ENCODE measurements around the gene DGKI.

Gene DGKI

GRCh38 chr7:137875746-137876145, 29.0 kb upstream of the DGKI start:
- Histone ChIP-seq H3K27ac (no peak overlapping the region), H3K4me3 (ENCODE audit: low read depth in 1 of 2, low read length in 1 of 2) (no peak overlapping the region), H3K36me3 (no peaks in the 10 kb centered on the region), H3K4me1 (ENCODE audit: control insufficient read depth in 1 of 2, insufficient read depth in 1 of 2, low read depth in 1 of 2, low read length in 1 of 2) (peaks cover 45 to 54% of the 10 kb centered on the region in 2 experiments), H3K27me3 (no peaks in the 10 kb centered on the region), H3K9me3 (no peaks in the 10 kb centered on the region)
- TF ChIP-seq CTCF (IDR thresholded peaks at IDR 0.05), result no peak

DNA sequence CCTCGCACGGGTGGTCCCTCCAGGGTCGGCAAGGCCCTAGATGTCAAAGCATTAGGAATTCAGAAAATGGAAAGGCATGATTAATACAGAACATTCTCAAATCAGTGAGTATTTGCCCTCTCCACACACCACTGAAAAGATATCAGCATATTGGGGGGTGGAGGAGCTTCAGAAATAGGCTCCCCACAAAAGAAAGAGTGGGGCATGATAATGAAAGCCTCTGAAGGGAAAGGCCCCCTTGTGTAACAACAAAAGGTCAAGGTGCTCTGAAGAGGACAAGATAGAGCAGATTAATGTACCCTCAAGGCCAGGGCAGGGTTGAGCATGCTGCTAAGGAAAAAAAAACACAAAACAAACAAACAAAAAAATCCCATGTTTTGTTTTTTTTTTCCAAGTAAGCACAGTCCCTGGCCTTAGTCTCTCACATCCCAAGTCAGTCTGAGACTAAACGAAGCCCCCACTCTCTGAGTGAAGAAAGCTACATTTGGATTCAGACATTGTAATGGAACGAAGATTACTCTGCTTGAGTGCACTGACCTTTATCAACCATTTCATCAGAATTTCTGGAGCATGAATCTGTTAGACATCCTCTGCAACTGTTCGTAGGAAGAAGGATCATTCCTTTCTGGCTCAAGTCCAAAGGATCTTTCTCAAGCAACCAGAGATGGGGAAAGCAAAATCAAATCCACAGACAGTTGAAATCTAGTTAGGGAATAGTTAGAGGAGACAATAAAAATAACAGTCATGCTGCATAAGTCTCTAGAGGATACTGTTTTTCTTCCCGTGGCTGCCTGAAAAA, 27.4 kb upstream of the DGKI start:
- Histone ChIP-seq H3K36me3 (no peaks in the 10 kb centered on the region), H3K4me3 (ENCODE audit: low read depth in 1 of 2, low read length in 1 of 2) (no peak overlapping the region), H3K27me3 (no peaks in the 10 kb centered on the region), H3K9me3 (no peaks in the 10 kb centered on the region), H3K27ac (no peak overlapping the region), H3K4me1 (ENCODE audit: control insufficient read depth in 1 of 2, insufficient read depth in 1 of 2, low read depth in 1 of 2, low read length in 1 of 2) (peaks cover 29 to 38% of the 10 kb centered on the region in 2 experiments)
- no peak for TF ChIP-seq CTCF (IDR thresholded peaks at IDR 0.05)

GRCh38 chr7:137873524-137873923, 26.8 kb upstream of the DGKI start:
- H3K27me3 ChIP-seq, result no peaks in the 10 kb centered on the region
- H3K9me3 ChIP-seq, result no peaks in the 10 kb centered on the region
- no peaks in the 10 kb centered on the region for H3K36me3 ChIP-seq
- no peak overlapping the region for H3K4me3 ChIP-seq (ENCODE audit: low read depth in 1 of 2, low read length in 1 of 2)
- peaks cover 23 to 31% of the 10 kb centered on the region in 2 experiments for H3K4me1 ChIP-seq (ENCODE audit: control insufficient read depth in 1 of 2, insufficient read depth in 1 of 2, low read depth in 1 of 2, low read length in 1 of 2)
- H3K27ac ChIP-seq, result no peak overlapping the region
- no peak for TF ChIP-seq CTCF (IDR thresholded peaks at IDR 0.05)

- no peak for TF ChIP-seq CTCF (IDR thresholded peaks at IDR 0.05)
- H3K4me1 ChIP-seq (ENCODE audit: control insufficient read depth in 1 of 2, insufficient read depth in 1 of 2, low read depth in 1 of 2, low read length in 1 of 2), result peaks cover 4 to 11% of the 10 kb centered on the region in 2 experiments
- H3K27me3 ChIP-seq, result no peaks in the 10 kb centered on the region
- no peaks in the 10 kb centered on the region for H3K9me3 ChIP-seq
- H3K4me3 ChIP-seq (ENCODE audit: low read depth in 1 of 2, low read length in 1 of 2), result no peak overlapping the region
- no peak overlapping the region for H3K27ac ChIP-seq
- H3K36me3 ChIP-seq, result peaks cover 7% of the 10 kb centered on the region
These were observed 24.6 kb upstream of the DGKI start for GRCh38 chr7:137871170-137871915.

DNA sequence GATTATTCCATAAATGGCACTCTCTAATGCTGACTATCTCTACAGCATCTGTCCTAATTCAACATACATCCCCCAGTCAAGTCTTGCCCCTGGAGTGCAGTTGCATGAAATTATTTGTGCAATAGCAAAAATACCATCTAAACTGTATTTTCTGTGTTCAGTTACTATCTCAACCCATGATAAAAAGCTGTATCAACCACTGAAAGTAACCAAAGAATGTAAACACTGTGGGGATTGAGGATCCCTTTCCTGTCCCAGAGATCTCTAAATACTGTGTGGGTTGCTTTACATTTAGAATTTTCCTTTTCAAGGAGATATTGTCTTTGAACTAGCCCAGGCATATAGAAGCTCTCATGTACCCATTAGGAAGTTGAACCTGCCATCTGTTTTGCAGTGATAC, 23.9 kb upstream of the DGKI start:
- Histone ChIP-seq H3K27ac (no peak overlapping the region), H3K27me3 (no peaks in the 10 kb centered on the region), H3K9me3 (no peaks in the 10 kb centered on the region), H3K4me3 (ENCODE audit: low read depth in 1 of 2, low read length in 1 of 2) (no peak overlapping the region), H3K4me1 (ENCODE audit: control insufficient read depth in 1 of 2, insufficient read depth in 1 of 2, low read depth in 1 of 2, low read length in 1 of 2) (peaks cover 4 to 11% of the 10 kb centered on the region in 2 experiments), H3K36me3 (peaks cover 7% of the 10 kb centered on the region)
- no peak for TF ChIP-seq CTCF (IDR thresholded peaks at IDR 0.05)
